Right renal cortex interstitium (tissue), 3 donors: ENCODE results near the gene EFCAB11. TPM values are rescaled to one million over a fixed set of nuclear protein-coding genes. Genes with fewer than 3 reads are reported as not detected.
"Not testable (repeated sequence)": the region's sequence is repeated elsewhere in the genome, so short reads cannot be mapped to it uniquely, and the experiment has no call there.

Experiments used
- DNase-seq, 3 donors: peaks; one replicate each; pipeline ENCODE4 v3.0.0-alpha.2; 2013; ENCODE audit warnings: low read depth in 3 of 3, low spot score in 2 of 3
- polyA plus RNA-seq, 3 donors: library from polyadenylated mRNA; unstranded; fragments of 120-200 nt; gene quantifications; one replicate each; pipeline ENCODE4 v1.2.1, GENCODE V29; 2013; ENCODE audit not compliant: insufficient read length in 3 of 3

Gene EFCAB11
- polyA plus RNA-seq, 3 donors = 19.2 to 21.7 (median 20.1) TPM

DNA sequence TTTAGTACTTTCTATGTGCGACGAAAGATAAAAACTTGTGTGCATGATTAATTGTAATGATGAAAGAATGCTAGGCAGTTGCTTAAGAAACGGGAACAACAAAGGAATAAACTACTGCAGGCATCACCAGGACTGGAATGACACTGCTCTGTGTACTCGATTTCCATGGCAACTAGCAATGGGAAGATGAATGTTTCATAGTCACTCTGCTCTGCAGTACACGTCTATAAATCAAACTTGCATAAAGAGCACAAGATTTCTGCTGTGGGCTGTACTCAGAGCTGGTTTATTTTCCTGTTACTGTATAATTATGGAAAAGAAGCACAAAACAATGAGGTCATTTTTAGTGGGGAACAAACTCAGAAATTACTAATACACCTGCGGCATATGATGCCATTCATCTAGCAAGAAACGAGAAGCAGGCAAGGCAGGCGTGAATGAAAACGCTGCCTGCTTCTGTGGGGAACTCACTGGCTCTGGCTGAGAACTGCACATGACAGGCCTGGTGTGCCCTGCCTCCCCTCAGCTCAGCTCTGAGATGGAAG is 41.8 kb downstream of the EFCAB11 start:
- peak; percentile 68 to 76 (median 68) for DNase-seq

DNA sequence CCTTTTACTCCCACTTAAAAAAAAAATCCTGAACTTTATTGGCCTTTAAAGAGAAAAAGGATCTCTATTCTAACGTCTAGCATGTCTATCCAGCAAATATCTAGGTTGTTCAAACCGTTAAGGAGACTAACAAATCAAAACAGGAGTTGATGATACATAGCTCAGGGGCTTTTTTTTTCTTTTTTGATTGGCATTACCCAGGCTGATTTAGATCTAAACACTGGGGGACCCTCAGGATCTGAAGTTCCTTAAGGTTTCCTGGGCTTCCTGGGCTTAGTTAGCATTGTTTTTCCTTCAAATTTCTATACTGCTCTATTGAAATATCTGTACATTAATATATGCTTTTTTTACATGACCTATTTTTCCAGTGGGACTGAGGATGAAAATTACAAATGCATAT is 42.3 kb downstream of the EFCAB11 start:
- no peak for DNase-seq

DNA sequence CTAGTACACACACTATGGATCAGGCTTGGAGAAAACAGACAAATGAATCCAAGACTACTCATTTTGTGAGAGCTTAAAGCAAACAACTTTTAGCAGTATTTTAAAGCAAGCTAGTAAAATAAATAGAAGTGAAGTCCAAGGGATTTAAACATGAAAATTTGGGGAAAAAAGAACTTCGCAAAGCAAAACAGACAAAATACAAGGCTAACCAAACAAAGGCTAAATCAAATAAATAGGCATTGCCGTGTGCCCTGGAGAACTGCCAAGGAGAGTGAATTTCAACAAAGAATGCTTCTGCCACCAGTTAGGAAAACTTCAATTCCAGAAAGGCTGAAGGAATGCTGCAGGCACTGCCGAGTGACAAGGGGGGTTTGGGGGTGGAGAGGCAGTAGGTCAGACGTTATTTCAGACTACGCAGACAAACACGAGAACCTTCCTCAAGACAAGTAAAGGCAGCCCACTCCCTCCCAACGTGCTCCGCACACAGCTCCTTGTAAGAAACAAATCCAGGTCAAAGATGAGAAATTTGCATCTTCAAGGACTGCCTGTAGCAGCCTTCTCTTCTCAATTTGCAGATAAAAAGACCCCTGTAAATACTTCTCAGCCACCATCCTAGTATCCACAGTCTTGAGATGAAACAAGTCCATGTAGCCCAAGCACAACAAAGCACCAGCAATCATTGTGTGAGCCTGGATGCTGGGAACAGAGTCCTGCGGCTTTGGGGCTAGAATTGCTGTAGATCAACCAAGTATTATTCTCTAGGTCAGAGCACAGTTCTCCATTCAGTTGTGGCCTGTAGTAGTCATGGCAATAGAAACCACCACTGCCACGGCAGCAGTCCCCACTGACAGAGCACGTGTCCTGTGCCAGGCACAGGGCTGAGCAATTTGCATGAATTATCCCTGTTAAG is 43.3 kb downstream of the EFCAB11 start:
- no peak for DNase-seq

DNA sequence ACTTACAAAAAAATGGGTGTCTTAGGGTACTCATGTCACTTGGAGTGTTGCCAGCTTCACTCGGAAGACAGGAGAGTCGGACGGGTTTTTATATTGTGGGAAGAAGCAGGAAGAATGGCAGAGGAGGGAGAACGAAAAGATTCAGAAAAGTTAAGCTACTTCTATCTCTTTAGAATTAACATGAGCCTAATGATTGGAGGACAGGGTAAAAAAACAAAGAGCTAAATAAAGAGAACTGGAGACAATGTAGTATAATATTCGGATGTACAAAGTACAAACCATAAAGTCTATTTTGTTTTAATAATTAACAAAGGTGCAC is 43.9 kb downstream of the EFCAB11 start:
- DNase-seq = no peak

DNA sequence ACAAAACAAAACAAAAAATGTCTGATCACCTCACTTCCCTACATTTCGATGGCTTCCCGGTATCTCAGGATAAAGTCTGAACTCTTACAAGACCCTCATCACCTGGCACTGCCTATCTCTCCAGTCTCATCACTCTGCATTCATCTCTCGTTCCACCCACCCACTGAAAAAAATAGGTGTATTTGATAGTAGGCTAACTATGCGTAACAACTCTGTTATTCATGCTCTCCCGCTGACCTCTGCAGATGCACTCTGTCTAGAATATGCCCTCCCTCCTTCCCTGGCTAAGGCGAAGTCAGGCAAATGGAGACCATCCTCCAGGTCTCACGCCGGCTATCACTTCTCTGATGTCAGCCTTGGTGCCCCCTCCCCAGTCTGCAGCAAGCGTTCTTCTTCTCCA is 44.9 kb downstream of the EFCAB11 start:
- no peak for DNase-seq

DNA sequence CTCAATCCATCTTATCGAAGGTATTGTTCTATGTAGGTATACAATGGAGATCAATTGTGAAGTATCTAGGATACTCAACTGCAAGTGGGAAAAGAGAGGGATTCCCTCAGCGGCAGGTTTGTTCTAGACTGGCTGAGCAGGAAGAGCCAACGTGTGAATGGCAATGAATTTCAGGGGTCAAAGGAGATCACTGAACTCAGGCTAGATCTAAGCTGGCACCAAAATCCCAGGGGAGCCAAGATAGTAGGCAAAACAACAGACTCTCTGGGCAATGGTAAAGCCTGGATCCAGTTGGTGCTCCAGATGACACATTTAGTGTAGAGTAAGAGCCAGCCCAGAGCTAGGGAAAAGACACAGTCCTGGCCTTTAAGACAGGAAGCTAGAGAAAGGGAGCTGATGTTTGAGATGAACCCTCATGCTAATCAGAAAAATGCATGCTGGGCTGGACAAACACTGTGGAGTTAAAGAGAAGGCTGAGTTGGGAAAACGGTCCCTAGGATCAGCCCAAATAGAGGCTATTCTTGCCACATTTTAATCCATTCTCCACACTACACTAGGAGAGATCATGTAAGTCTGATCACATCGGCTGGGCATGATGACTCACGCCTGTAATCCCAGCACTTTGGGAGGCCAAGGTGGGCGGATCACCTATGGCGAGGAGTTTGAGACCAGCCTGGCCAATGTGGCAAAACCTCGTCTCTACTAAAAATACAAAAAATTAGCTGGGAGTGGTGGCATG is 45.6 kb downstream of the EFCAB11 start:
- DNase-seq = no peak

DNA sequence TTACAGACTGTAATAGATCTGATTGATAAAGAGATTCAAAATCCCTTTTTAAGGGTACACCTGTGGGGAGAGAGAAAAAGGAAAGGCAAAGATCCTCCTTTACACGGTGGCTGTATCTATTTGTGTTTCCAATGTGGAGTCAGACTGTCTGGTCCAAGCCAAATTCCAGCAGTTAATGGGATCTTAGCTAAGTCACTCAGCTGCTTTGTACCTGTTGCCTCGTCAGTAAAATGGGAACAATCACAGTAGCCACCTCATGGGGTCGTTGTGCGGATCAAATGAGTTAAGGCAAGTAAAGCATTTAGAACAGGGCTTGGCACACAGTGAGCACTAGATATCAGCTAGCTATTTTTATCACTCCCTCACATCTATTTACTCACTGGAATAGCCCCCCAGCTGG is 46.9 kb downstream of the EFCAB11 start:
- no peak for DNase-seq

DNA sequence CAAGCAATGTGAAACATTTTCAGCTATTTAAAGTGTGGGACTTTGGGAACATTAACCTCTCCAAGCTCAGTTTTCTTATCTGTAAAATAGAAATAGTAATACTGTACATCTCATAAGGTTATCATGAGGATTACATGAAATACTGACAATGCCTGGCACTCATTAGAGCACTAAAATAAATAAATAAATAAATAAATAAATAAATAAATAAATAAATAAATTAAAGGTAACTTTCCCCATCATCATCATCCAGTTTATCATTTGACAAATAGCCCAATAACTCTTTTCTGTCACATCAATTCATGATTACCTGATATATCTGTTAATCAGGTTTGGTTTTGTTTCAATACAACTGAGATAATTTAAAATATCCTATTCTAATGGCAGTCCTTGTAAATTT is 48.5 kb downstream of the EFCAB11 start:
- DNase-seq = no peak

DNA sequence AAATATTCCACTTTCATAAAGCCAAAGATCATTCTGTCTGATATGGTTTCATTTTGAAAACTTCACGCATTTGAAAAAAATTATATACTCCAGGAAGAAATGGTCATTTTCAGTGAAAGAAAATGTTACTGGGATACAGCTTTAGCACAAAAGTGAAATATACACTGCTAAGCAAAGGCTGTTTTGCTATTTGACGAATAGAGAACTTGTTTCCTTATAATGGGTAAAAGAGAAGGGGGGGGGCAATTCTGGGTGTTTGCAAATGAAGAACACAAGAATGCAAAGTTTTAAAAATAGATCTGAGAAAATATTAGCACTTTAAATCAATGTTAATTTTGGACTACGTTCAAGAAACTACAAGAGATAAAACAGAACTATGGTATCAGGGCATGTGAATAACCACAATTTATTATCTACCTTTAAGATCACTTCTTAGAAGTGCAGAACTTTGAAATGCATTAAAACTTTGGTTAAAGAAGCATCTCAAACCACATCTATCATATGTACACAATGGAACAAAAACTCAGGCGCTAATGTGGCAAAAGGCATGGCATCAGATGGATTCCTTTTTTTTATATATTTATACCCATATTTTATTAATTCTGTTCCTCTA is 51.1 kb downstream of the EFCAB11 start:
- DNase-seq = no peak

DNA sequence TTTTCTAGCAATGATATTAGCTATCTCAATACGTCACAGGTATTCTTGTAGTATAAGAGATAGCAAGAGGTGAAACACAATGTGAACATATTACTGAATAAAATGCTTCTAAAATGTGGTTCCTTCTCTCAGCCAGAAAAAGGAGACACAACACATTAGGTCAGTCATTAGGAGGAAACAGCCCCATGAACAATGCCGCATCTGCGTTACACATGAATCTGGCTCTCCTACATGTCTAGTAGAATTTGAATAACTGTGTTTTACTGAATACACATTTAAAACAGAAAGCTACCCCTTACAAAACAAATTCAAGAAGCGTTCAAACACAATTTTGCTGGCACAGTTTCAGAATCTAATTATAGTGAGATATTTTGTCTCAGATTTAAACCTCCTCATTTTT is 51.6 kb downstream of the EFCAB11 start:
- no peak for DNase-seq

DNA sequence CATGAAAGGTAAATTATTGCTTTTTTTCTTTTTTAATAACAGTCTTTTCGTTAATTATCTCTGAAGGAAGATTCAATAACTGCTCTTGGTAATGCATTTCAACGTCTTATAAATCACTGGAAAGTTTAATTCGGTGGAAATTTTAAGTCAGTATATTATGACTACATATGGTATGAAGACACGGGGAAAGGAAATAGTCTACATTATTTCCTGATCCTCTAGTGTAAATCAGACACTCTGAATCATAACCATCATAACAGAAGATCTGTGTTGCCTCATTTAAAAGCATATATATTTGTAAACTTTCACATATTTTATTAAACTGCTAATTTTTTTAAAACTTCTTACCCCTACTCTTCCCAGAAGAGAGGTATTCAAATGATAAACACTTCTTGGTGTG is 53.7 kb downstream of the EFCAB11 start:
- DNase-seq = no peak

DNA sequence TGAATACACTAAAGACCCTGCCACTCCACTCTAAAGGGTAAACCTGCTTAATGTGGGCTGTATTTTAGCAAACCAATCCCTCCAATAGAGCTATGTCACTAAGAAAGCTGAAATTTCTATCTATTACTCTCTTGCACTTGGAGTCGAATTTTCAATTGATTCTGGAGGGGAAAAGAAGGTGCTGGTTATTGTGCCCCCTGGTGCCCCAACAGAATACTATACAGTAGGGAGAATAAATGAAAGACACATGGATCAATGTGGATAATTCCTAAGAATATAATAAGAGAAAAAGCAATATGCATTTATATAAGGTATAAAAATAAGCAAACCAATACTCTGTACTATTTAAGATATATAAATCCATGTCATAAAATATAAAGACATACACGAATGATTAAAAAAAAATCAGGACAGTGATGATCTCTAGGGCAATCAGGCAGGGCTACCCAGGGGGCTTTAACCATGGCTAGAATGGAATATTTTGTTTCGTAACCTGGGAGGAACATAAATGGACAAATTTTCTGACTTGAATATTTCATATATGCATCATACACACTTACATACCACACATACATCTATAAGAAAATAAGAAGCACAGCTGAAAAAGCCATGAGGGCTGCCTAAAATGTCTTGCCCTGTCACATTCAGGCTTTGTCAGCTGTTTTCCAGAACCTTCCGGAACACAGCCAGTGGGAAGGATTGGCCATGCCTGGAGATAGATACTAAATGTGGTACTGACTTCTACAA is 54.4 kb downstream of the EFCAB11 start:
- DNase-seq = no peak

DNA sequence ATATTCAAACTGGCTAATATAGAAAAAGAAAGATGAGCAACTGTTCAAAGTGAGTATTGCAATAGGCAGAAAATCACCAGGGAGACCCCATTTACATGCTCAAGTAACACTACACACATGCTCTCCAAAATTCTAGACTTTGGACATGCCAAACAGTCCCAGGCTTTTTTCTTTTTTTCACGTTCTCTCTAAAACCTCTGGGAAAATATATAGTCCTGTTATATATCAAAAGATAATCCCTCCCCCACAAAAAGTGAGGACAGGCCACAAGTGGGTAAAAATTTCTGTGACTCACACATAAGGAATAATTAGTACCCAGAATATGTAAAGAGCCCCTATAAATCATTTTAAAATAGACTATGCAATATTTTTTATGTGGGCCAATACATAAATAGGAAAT is 55.2 kb downstream of the EFCAB11 start:
- no peak for DNase-seq

DNA sequence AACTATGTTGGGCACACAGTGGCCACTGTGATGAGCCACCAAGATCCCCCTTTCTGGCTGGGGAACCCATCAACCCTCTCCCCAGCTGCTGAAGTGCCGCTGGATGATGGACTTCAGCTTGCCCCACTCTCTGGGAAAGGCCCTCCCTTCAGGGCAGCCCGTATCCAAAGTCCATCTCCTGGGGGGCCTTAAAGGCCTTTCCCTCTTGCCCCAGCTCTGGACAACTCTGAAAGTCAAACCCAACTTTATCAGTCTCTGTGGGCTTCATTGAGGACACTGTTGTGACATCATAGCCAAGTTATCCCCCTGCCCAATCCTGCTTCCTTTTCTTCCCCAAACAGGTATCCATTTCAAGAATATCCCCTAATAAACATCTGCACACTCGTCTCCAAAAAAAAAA is 61.1 kb downstream of the EFCAB11 start:
- DNase-seq = not testable (repeated sequence)

DNA sequence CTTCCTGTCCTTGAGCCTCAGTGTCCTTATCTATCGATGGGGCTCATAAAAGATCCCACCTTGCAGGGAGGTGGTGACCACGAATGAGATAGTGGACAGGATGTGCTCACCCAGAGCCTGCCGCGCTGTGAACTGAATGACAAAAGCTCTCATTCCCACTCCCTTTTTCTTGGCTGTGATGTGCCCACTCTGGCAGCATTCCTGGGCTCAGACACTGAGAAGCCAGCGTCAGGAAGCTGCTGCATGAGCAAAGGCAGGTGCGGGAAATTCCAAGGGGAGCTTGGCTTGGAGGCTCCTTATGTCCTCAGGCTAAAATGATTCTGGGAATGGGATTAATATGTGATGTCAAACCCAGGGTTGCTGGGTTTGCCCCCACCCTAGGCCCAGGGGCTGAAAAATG is 61.6 kb downstream of the EFCAB11 start:
- DNase-seq = no peak

DNA sequence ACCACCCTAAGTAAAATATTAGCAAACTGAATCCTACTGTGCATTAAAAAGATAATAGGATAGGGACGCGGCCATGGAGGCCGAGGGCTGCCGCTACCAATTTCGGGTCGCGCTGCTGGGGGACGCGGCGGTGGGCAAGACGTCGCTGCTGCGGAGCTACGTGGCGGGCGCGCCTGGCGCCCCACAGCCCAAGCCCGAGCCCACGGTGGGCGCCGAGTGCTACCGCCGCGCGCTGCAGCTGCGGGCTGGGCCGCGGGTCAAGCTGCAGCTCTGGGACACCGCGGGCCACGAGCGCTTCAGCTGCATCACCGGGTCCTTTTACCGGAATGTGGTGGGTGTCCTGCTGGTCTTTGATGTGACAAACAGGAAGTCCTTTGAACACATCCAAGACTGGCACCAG is 62.8 kb downstream of the EFCAB11 start:
- DNase-seq = not testable (repeated sequence)

DNA sequence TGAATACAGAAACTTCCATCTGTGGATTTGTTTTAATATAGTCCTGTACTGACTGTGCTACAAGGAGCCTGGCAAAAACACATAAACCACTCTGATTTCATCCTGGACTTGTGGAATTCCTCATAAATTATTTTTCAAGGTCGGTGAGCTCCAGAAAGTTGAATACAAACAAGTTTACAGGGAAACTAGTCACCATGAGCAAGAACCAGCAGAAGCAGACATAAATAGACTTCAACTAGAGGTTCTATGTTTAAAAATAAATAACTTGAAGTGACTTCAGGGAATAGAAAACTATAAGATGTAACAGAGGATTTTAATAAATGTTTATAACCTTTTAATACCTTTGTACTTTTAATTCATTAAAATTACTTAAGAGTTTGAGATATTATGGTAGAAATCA is 63.5 kb downstream of the EFCAB11 start:
- no peak for DNase-seq

DNA sequence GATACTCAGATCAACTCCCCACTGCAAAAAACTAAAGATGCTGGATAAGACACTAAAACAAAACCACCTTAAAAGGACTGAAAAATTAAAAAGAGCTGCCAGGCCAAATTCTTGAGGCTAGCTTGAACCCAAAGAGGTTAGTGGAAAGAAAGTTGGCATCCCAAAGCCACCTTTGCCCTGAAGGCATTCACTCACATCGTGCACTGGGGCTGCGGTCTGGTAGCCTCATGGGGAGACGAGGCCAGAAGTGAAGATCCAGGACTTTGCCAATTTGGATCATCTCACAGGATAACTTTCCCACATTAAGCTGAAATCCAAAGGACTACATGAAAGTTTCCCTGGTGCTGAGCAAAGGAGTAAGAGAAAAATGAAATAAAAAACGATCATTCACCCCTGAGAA is 63.9 kb downstream of the EFCAB11 start:
- no peak for DNase-seq

DNA sequence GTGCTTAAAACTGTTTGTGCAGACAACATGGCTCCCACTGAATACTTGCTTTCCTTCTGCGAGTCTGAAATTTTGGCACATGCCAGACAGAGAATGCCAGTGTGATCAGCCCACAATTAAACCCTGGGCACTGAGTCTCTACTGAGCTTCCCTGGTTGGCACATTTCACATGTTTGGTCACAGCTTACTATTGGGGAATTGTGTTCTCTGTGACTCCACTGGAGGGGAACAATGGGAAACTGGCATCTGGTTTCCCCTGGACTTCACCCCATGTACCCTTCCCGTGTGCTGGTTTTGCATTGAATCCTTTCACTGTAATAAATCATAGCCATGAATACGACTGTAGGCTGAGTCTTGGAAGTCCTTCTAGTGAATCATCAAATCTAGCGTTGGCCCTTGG is 64.9 kb downstream of the EFCAB11 start:
- DNase-seq = no peak

DNA sequence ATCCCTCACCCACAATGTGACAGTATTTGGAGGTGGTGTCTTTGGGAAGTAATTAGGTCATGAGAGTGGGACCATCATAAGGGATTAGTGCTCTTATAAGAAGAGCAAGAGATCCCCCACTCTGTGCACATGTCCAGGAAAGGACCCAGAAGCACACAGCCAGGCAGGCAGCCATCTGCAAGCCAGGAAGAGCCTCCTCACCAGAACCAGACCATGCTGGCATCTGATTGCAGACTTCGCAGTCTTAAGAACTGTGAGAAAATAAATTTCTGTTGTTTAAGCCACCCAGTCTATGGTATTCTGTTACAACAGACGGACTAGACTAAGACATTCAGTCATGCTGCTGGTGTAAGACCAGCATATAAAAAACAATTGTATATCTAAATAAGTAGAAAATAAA is 69.8 kb downstream of the EFCAB11 start:
- no peak for DNase-seq

DNA sequence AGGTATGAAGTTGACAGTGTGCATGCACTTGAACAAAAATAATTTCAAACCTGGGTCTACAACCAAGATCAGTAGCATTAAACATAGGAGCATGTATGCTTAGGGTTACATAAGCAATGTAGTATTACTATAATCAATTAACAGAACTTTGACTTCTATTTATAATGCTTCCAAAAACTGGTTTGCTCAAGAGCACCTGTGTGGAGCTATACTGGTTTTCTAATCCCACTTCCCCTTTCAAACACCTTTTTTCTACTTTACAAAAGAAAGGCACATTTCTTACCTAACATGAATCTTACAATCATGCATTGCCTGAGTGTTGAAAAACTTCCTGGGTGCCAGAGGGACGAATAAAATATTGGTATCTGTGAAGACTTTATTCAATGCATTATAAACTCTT is 72.7 kb downstream of the EFCAB11 start:
- DNase-seq = no peak
